Transverse colon (tissue), 4 donors: Measurements from ENCODE around the gene ZCCHC7. TPM values are rescaled to one million over a fixed set of nuclear protein-coding genes. Genes with fewer than 3 reads are reported as not detected.

Source experiments
- DNase-seq: peaks from one replicate; pipeline ENCODE4 v3.0.0-alpha.2; 2019
- H3K27ac ChIP-seq, 4 donors: fragments of 200-600 bp; sonication (generic); 2 replicates each; pipeline ENCODE4 v1.5.1; 2016 to 2018; ENCODE audit warnings: inconsistent platforms in 4 of 4
- H3K27me3 ChIP-seq: fragments of 200-600 bp; sonication (generic); 2 replicates; pipeline ENCODE4 v1.5.1; 2017; ENCODE audit warnings: inconsistent platforms
- H3K36me3 ChIP-seq, 4 donors: fragments of 200-600 bp; sonication (generic); 2 replicates each; pipeline ENCODE4 v1.5.1; 2017 to 2019; ENCODE audit warnings: inconsistent platforms in 4 of 4
- H3K4me1 ChIP-seq, 4 donors: fragments of 200-600 bp; sonication (generic); 2 replicates each; pipeline ENCODE4 v1.5.1; 2017 to 2020; ENCODE audit warnings: inconsistent platforms in 4 of 4
- H3K4me3 ChIP-seq, 4 donors: fragments of 200-600 bp; sonication (generic); 1 replicate in 1 of 4; 2 replicates in 3 of 4; pipeline versions ENCODE4 v1.5.1 to v1.6.1; 2017 to 2019; ENCODE audit warnings: inconsistent platforms in 4 of 4
- H3K9me3 ChIP-seq, 2 donors: fragments of 200-600 bp; sonication (generic); 2 replicates each; pipeline ENCODE4 v1.5.1; 2017 to 2019; ENCODE audit warnings: inconsistent platforms in 2 of 2
- CTCF ChIP-seq, 5 experiments: fragments of 200-600 bp in 3 of 5; fragments of 450-650 bp in 2 of 5; sonication (generic) in 3 of 5; IDR thresholded peaks; 1 replicate in 2 of 5; 2 replicates in 3 of 5; pipeline ENCODE4 v1.5.1; 2016 to 2017; ENCODE audit warnings: antibody characterized with exemption in 5 of 5, inconsistent platforms in 3 of 5, mild to moderate bottlenecking in 2 of 5, moderate library complexity in 1 of 5
- EP300 ChIP-seq: sonication (generic); formaldehyde crosslinking; IDR thresholded peaks from one replicate; pipeline ENCODE4 v1.6.1; 2017; ENCODE audit warnings: antibody characterized with exemption, low read depth
- POLR2A ChIP-seq: fragments of 450-650 bp; IDR thresholded peaks from one replicate; pipeline ENCODE4 v1.6.1; 2016; ENCODE audit warnings: antibody characterized with exemption, mild to moderate bottlenecking, moderate library complexity
- POLR2AphosphoS5 ChIP-seq, 3 donors: sonication (generic); formaldehyde crosslinking; IDR thresholded peaks; one replicate each; pipeline ENCODE4 v1.6.1; 2016; ENCODE audit warnings: antibody characterized with exemption in 3 of 3
- WGBS, 2 donors: methylation state at CpG; one replicate each; pipeline ENCODE4 v1.1.5; 2018; ENCODE audit warnings: low coverage in 1 of 2; 5-methylcytosine and 5-hydroxymethylcytosine counted together
- in situ Hi-C, 4 donors: fragments of 200-750 bp; cut with MboI; loops; one replicate each; pipeline versions ENCODE4 v1.15.0 to v1.15.1; 2017; ENCODE audit warnings: low sequenced_read_pairs in 3 of 4, low pct_ligation_motif_present in 1 of 4, low pct_unique_long_range_greater_than_20kb in 1 of 4
- intact Hi-C: fragments of 100-400 bp; cut with DNase I; formaldehyde crosslinking; loops from one replicate; pipeline ENCODE4 v1.15.1; 2023; ENCODE audit warnings: low total_unique reads
- total RNA-seq, 4 donors: library from RNA; depleted of rRNA; stranded (reverse); fragments of >200 nt; gene quantifications; one replicate each; pipeline ENCODE4 v1.1.0, GENCODE V29; 2016

Gene ZCCHC7
- total RNA-seq, 4 donors from 2014 or later: 13.2 to 43.0 (median 16.5) TPM

- Histone ChIP-seq H3K9me3 (no peaks in the 10 kb centered on the region), H3K4me3 (no peak overlapping the region), H3K27ac (no peak overlapping the region), H3K27me3 (no peaks in the 10 kb centered on the region), H3K4me1 (peaks cover 0 to 24% (median 6%) of the 10 kb centered on the region in 4 donors), H3K36me3 (no peaks in the 10 kb centered on the region)
- no peak for DNase-seq
- intact Hi-C loops: loop anchor here (10.0 kb wide), 1 partner anchor 55 kb away; no protein-coding TSS in a partner anchor
- 91 to 96% methylated on average over 4 of the region's 4 CpGs for WGBS, 2 donors
- in situ Hi-C loops: no loop called here
- no peak for TF ChIP-seq CTCF (IDR thresholded peaks at IDR 0.05)
- no peak for TF ChIP-seq EP300
- no peak for TF ChIP-seq POLR2A
- TF ChIP-seq POLR2AphosphoS5 (IDR thresholded peaks at IDR 0.05): no peak
Observed at GRCh38 chr9:37339923-37340322, 219.5 kb downstream of the ZCCHC7 start.

- no peak for DNase-seq
- Histone ChIP-seq H3K36me3 (no peaks in the 10 kb centered on the region), H3K4me3 (no peak overlapping the region), H3K9me3 (no peaks in the 10 kb centered on the region), H3K4me1 (peaks cover 0 to 22% (median 6%) of the 10 kb centered on the region in 4 donors), H3K27me3 (no peaks in the 10 kb centered on the region), H3K27ac (no peak overlapping the region)
- in situ Hi-C loops (no loop called here), intact Hi-C loops (loop anchor here (10.0 kb wide), 1 partner anchor 56 kb away; no protein-coding TSS in a partner anchor)
- TF ChIP-seq POLR2AphosphoS5 (IDR thresholded peaks at IDR 0.05) (no peak), EP300 (no peak), POLR2A (no peak), CTCF (IDR thresholded peaks at IDR 0.05) (no peak)
- 70 to 76% methylated on average over 1 of the region's 1 CpG for WGBS, 2 donors
Observed at GRCh38 chr9:37340961-37341360, 220.6 kb downstream of the ZCCHC7 start.

- no peak for TF ChIP-seq EP300
- TF ChIP-seq POLR2AphosphoS5 (IDR thresholded peaks at IDR 0.05): no peak
- no peak for TF ChIP-seq CTCF (IDR thresholded peaks at IDR 0.05)
- TF ChIP-seq POLR2A: no peak
- Histone ChIP-seq H3K27me3 (no peaks in the 10 kb centered on the region), H3K36me3 (no peaks in the 10 kb centered on the region), H3K27ac (no peak overlapping the region), H3K4me1 (peaks cover 0 to 17% (median 5%) of the 10 kb centered on the region in 4 donors), H3K4me3 (no peak overlapping the region), H3K9me3 (no peaks in the 10 kb centered on the region)
- DNase-seq: no peak
- 90 to 99% methylated on average over 2 of the region's 2 CpGs for WGBS, 2 donors
- in situ Hi-C loops: no loop called here
- intact Hi-C loops: loop anchor here (1.0 to 10.0 kb wide), 2 partner anchors 24 to 57 kb away; no protein-coding TSS in a partner anchor
Observed at GRCh38 chr9:37341704-37342103, 221.3 kb downstream of the ZCCHC7 start.

- Histone ChIP-seq H3K4me1 (peaks cover 0 to 13% (median 5%) of the 10 kb centered on the region in 4 donors), H3K36me3 (no peaks in the 10 kb centered on the region), H3K9me3 (no peaks in the 10 kb centered on the region), H3K27me3 (no peaks in the 10 kb centered on the region), H3K4me3 (no peak overlapping the region), H3K27ac (no peak overlapping the region)
- intact Hi-C loops: loop anchor here (1.0 to 10.0 kb wide), 2 partner anchors 25 to 58 kb away; no protein-coding TSS in a partner anchor
- TF ChIP-seq EP300: no peak
- TF ChIP-seq POLR2AphosphoS5 (IDR thresholded peaks at IDR 0.05): no peak
- no peak for TF ChIP-seq CTCF (IDR thresholded peaks at IDR 0.05)
- TF ChIP-seq POLR2A: no peak
- DNase-seq: no peak
- WGBS, 2 donors: 83 to 88% methylated on average over 2 of the region's 2 CpGs
- in situ Hi-C loops: no loop called here
Observed at GRCh38 chr9:37342493-37342892, 222.1 kb downstream of the ZCCHC7 start.
